CD4-positive, alpha-beta T cell (primary cell): Measurements from ENCODE around the gene TRDMT1. TPM values are rescaled to one million over a fixed set of nuclear protein-coding genes. Genes with fewer than 3 reads are reported as not detected.

ENCODE experiments used
- ATAC-seq: fragments of 200-7000 bp; cut with Tn5 transposase; one replicate; pipeline ENCODE4 v1.10.0; 2022; ENCODE audit warnings: mild to moderate bottlenecking; ENCODE audit not compliant: poor library complexity
- CTCF ChIA-PET: fragments of 350-600 bp; sonication (Branson Sonifier 250); formaldehyde crosslinking; loops from one replicate; lab custom pipeline; 2021; ENCODE audit warnings: antibody characterized with exemption, inconsistent platforms; lab: Charles Lee
- POLR2A ChIA-PET: fragments of 350-600 bp; sonication (Branson Sonifier 250); formaldehyde crosslinking; loops from one replicate; lab custom pipeline; 2021; ENCODE audit warnings: antibody characterized with exemption, inconsistent platforms; lab: Charles Lee
- DNase-seq, 14 experiments: peaks; one replicate each; pipeline ENCODE4 v3.0.0-alpha.2; 2013 to 2020; ENCODE audit warnings: mixed read lengths in 2 of 14
- H3K27ac ChIP-seq, 2 donors: one replicate each; pipeline versions ENCODE4 v1.5.1 to v1.7.0; 2013; ENCODE audit warnings: low read length in 2 of 2, low read depth in 1 of 2, mild to moderate bottlenecking in 1 of 2
- H3K27me3 ChIP-seq, 2 experiments: 1 replicate in 1 of 2; 2 replicates in 1 of 2; pipeline versions ENCODE4 v1.6.1 to v1.7.0; 2013; ENCODE audit warnings: low read length in 2 of 2, control low read depth in 1 of 2, mild to moderate bottlenecking in 1 of 2, moderate library complexity in 1 of 2; ENCODE audit not compliant: insufficient read depth in 2 of 2, control insufficient read depth in 1 of 2
- H3K36me3 ChIP-seq: one replicate; pipeline ENCODE4 v1.6.1; 2013; ENCODE audit warnings: low read length, control low read depth; ENCODE audit not compliant: insufficient read depth
- H3K4me1 ChIP-seq: one replicate; pipeline ENCODE4 v1.6.1; 2013; ENCODE audit warnings: low read length, control low read depth; ENCODE audit not compliant: insufficient read depth
- H3K4me3 ChIP-seq: one replicate; pipeline ENCODE4 v1.5.1; 2013; ENCODE audit warnings: mild to moderate bottlenecking, low read length, moderate library complexity
- H3K9me3 ChIP-seq, 2 experiments: 1 replicate in 1 of 2; 2 replicates in 1 of 2; pipeline versions ENCODE4 v1.6.1 to v1.7.0; 2013; ENCODE audit warnings: low read length in 2 of 2, mild to moderate bottlenecking in 2 of 2, control low read depth in 1 of 2, moderate library complexity in 1 of 2; ENCODE audit not compliant: control insufficient read depth in 1 of 2, insufficient read depth in 1 of 2
- H3K27ac Mint-ChIP-seq: one replicate; pipeline ENCODE4 v1.8.0; 2020; ENCODE audit warnings: mixed read lengths
- H3K27me3 Mint-ChIP-seq: one replicate; pipeline ENCODE4 v1.8.0; 2021; ENCODE audit warnings: mixed read lengths
- H3K36me3 Mint-ChIP-seq: one replicate; pipeline ENCODE4 v1.8.0; 2021; ENCODE audit warnings: low read depth, mixed read lengths
- H3K4me1 Mint-ChIP-seq: one replicate; pipeline ENCODE4 v1.8.0; 2021; ENCODE audit warnings: low read depth, mixed read lengths
- H3K4me3 Mint-ChIP-seq: one replicate; pipeline ENCODE4 v1.8.0; 2020; ENCODE audit warnings: mild to moderate bottlenecking, mixed read lengths
- H3K9me3 Mint-ChIP-seq: one replicate; pipeline ENCODE4 v1.8.0; 2020; ENCODE audit warnings: mixed read lengths
- intact Hi-C, 2 experiments: fragments of 100-400 bp; cut with DNase I in 1 of 2; cut with micrococcal nuclease in 1 of 2; formaldehyde crosslinking; loops; one replicate each; pipeline versions ENCODE4 v1.15.1 to v1.9.0; 2023 to 2025; cut with DNase I, micrococcal nuclease
- total RNA-seq, 174 experiments: library from RNA in 2 of 174; stranded (reverse) in 2 of 174; gene quantifications; one replicate each; pipeline ENCODE4 v1.2.3 and lab custom pipeline; 2021 to 2026
- TF ChIP-seq, protein P1 (sequence below): fragments of 200-600 bp; IDR thresholded peaks from one replicate; pipeline ENCODE4 v1.8.0; 2022; ENCODE audit warnings: antibody characterized with exemption, mild to moderate bottlenecking

TRDMT1 gene
- total RNA-seq, 2 experiments from 2014 or later, result 20.3 to 21.3 TPM

DNA sequence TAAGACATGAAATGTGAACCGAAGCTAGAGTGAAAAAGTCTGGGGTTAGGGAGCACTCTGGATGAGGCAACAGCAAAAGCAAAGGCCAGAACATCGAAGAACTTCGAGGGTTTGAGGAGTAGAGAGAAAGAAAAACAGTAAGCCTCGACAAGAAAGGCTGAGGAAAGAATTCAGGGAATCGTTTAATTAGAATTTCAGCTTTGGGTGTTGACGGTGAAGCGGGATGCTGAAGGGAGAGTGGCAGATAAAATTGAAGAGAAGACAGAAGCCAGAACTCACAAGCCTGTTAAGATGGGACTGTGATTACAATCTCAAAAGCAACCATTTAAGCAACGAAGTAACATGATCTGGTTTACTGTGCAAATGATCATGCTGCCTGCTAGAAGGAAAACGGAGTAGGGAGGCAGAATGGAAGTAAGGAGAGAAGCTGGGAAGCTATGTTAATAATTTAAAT lies 2.1 kb downstream of the TRDMT1 start:
- TF ChIP-seq, protein P1, sequence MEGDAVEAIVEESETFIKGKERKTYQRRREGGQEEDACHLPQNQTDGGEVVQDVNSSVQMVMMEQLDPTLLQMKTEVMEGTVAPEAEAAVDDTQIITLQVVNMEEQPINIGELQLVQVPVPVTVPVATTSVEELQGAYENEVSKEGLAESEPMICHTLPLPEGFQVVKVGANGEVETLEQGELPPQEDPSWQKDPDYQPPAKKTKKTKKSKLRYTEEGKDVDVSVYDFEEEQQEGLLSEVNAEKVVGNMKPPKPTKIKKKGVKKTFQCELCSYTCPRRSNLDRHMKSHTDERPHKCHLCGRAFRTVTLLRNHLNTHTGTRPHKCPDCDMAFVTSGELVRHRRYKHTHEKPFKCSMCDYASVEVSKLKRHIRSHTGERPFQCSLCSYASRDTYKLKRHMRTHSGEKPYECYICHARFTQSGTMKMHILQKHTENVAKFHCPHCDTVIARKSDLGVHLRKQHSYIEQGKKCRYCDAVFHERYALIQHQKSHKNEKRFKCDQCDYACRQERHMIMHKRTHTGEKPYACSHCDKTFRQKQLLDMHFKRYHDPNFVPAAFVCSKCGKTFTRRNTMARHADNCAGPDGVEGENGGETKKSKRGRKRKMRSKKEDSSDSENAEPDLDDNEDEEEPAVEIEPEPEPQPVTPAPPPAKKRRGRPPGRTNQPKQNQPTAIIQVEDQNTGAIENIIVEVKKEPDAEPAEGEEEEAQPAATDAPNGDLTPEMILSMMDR, result no peak
- Histone ChIP-seq H3K4me1 (peaks cover 13% of the 10 kb centered on the region), H3K9me3 (no peaks in the 10 kb centered on the region), H3K27ac (no peak overlapping the region), H3K4me3 (no peak overlapping the region), H3K27me3 (no peaks in the 10 kb centered on the region), H3K36me3 (no peaks in the 10 kb centered on the region)
- ATAC-seq (no peak), DNase-seq (no peak)
- H3K27me3 Mint-ChIP-seq, result no peaks in the 10 kb centered on the region
- no peaks in the 10 kb centered on the region for H3K36me3 Mint-ChIP-seq
- H3K9me3 Mint-ChIP-seq, result no peaks in the 10 kb centered on the region
- intact Hi-C loops, result no loop called here
- H3K27ac Mint-ChIP-seq, result peak overlapping the region; percentile 96
- peaks cover 34% of the 10 kb centered on the region for H3K4me1 Mint-ChIP-seq
- peak overlapping the region; percentile 65 for H3K4me3 Mint-ChIP-seq
- POLR2A ChIA-PET, result interaction anchor here (1.1 to 10.5 kb wide), 2 partner anchors 31 to 358 kb away, joined by 5 to 375 read pairs; partner anchors contain the start of gene VIM
- CTCF ChIA-PET, result interaction anchor here (3.2 kb wide), 1 partner anchor 30 kb away, joined by 47 read pairs; the partner anchor contains the start of gene VIM

DNA sequence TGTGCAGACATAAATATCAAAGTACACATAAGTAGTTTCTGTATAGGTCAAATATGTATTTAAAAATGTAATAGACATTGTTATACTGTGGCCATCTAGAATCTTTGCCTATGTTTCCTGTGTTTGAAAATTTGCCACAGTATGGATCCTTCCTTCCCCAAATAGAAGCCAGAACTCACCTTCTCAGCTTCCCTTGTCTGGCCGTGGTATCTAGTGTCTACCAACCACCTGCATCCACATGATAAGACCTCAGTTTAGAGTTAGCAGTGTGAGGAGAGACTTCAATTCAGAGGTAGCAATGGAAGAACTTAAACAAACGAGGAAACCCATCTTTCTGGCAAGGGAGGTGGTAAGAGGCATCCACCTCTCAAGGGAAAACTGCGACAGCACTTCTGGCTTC lies 4.9 kb downstream of the TRDMT1 start:
- H3K27ac Mint-ChIP-seq, result peak overlapping the region; percentile 35

DNA sequence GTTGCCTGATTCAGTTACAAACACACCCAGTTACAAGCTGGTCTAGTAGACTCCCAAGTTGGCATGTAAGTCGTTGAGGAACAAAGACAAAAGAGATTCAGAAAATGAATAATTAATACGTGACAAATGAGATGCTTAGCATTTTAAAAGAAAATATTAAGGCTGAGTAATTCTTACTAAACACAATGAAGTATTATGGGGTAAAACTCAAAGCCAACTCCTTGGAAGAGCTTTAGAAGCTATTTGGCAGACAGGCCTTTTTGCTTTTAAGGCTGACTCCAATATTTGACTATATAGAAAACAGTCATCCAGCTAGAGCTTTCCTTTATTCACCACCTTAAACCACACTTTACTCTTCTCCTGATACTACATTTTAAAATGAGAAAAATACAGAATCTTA lies 5.4 kb downstream of the TRDMT1 start:
- TF ChIP-seq, protein P1, result no peak
- no peaks in the 10 kb centered on the region for H3K27me3 Mint-ChIP-seq
- Histone ChIP-seq H3K36me3 (no peaks in the 10 kb centered on the region), H3K27me3 (no peaks in the 10 kb centered on the region), H3K27ac (no peak overlapping the region), H3K4me3 (no peak overlapping the region), H3K9me3 (no peaks in the 10 kb centered on the region), H3K4me1 (peaks cover 4% of the 10 kb centered on the region)
- H3K4me1 Mint-ChIP-seq, result peaks cover 40% of the 10 kb centered on the region
- ChIA-PET POLR2A (interaction anchor here (2.0 kb wide), 1 partner anchor 32 kb away, joined by 6 read pairs; the partner anchor contains the start of gene VIM), CTCF (no interaction called here)
- peak overlapping the region; percentile 35 for H3K27ac Mint-ChIP-seq
- intact Hi-C loops, result no loop called here
- DNase-seq (no peak), ATAC-seq (no peak)
- no peaks in the 10 kb centered on the region for H3K36me3 Mint-ChIP-seq
- no peak overlapping the region for H3K4me3 Mint-ChIP-seq
- H3K9me3 Mint-ChIP-seq, result peaks cover 2% of the 10 kb centered on the region

More for the DNA sequence above, 4.9 kb downstream of the TRDMT1 start:
- H3K9me3 ChIP-seq, result no peaks in the 10 kb centered on the region
- ATAC-seq (no peak), DNase-seq (no peak)
- no peaks in the 10 kb centered on the region for H3K36me3 ChIP-seq
- intact Hi-C loops, result no loop called here
- Mint-ChIP-seq H3K4me3 (no peak overlapping the region), H3K27me3 (no peaks in the 10 kb centered on the region), H3K4me1 (peaks cover 42% of the 10 kb centered on the region), H3K36me3 (no peaks in the 10 kb centered on the region), H3K9me3 (peaks cover 2% of the 10 kb centered on the region)
- ChIA-PET POLR2A (interaction anchor here (0.5 to 2.0 kb wide), 2 partner anchors 31 to 207 kb away, joined by 3 to 6 read pairs; partner anchors contain the start of gene VIM), CTCF (interaction anchor here (1.1 kb wide), 1 partner anchor 34 kb away, joined by 4 read pairs; no protein-coding TSS in a partner anchor)
- H3K4me3 ChIP-seq, result no peak overlapping the region
- H3K4me1 ChIP-seq, result peaks cover 9% of the 10 kb centered on the region
- no peak overlapping the region for H3K27ac ChIP-seq
- H3K27me3 ChIP-seq, result no peaks in the 10 kb centered on the region
- TF ChIP-seq, protein P1, result no peak
